GM23248 (cell line): Measurements from ENCODE around the gene ANKH. TPM values are rescaled to one million over a fixed set of nuclear protein-coding genes. Genes with fewer than 3 reads are reported as not detected.

ENCODE experiments used
- DNase-seq: peaks from one replicate; pipeline ENCODE4 v3.0.0-alpha.2; 2015
- H2AFZ ChIP-seq: fragments of 200-600 bp; sonication (generic); 2 replicates; pipeline ENCODE4 v1.6.1; 2016; ENCODE audit warnings: antibody characterized with exemption
- H3F3A ChIP-seq: fragments of 200-600 bp; sonication (generic); 2 replicates; pipeline ENCODE4 v1.6.1; 2016; ENCODE audit warnings: mild to moderate bottlenecking, antibody characterized with exemption, mixed run types; ENCODE audit not compliant: insufficient read depth
- H3K27ac ChIP-seq: fragments of 200-600 bp; sonication (generic); 2 replicates; pipeline ENCODE4 v1.5.1; 2016; ENCODE audit warnings: mild to moderate bottlenecking
- H3K27me3 ChIP-seq: fragments of 200-600 bp; sonication (generic); replicated peaks from 2 replicates; pipeline ENCODE4 v1.6.1; 2016; ENCODE audit warnings: mild to moderate bottlenecking; ENCODE audit not compliant: insufficient read depth
- H3K36me3 ChIP-seq: fragments of 200-600 bp; sonication (generic); 2 replicates; pipeline ENCODE4 v1.6.1; 2016; ENCODE audit warnings: low read depth, mild to moderate bottlenecking
- H3K4me1 ChIP-seq: fragments of 200-600 bp; sonication (generic); 2 replicates; pipeline ENCODE4 v1.6.1; 2016; ENCODE audit warnings: mild to moderate bottlenecking; ENCODE audit not compliant: insufficient read depth
- H3K4me2 ChIP-seq: fragments of 200-600 bp; sonication (generic); one replicate; pipeline ENCODE4 v1.6.1; 2016; ENCODE audit warnings: mild to moderate bottlenecking; ENCODE audit not compliant: unreplicated experiment
- H3K4me3 ChIP-seq: fragments of 200-600 bp; sonication (generic); 2 replicates; pipeline ENCODE4 v1.5.1; 2016; ENCODE audit warnings: mild to moderate bottlenecking
- H3K79me2 ChIP-seq: fragments of 200-600 bp; sonication (generic); 2 replicates; pipeline ENCODE4 v1.6.1; 2016; ENCODE audit warnings: mild to moderate bottlenecking; ENCODE audit not compliant: insufficient read depth
- H3K9ac ChIP-seq: fragments of 200-600 bp; sonication (generic); 2 replicates; pipeline ENCODE4 v1.6.1; 2016; ENCODE audit warnings: mild to moderate bottlenecking
- H3K9me2 ChIP-seq: fragments of 200-600 bp; sonication (generic); 2 replicates; pipeline ENCODE4 v1.6.1; 2016; ENCODE audit warnings: mixed run types, mild to moderate bottlenecking, moderate library complexity; ENCODE audit not compliant: insufficient read depth
- H3K9me3 ChIP-seq: fragments of 200-600 bp; sonication (generic); one replicate; pipeline ENCODE4 v1.6.1; 2017; ENCODE audit warnings: low read depth
- H4K20me1 ChIP-seq: fragments of 200-600 bp; sonication (generic); 2 replicates; pipeline ENCODE4 v1.6.0; 2016; ENCODE audit not compliant: insufficient read depth
- EZH2 ChIP-seq: fragments of 200-600 bp; sonication (generic); IDR thresholded peaks from 2 replicates; pipeline ENCODE4 v1.6.1; 2018; ENCODE audit warnings: antibody characterized with exemption, mild to moderate bottlenecking; ENCODE audit not compliant: insufficient read depth, poor library complexity, severe bottlenecking
- EZH2phosphoT487 ChIP-seq: fragments of 200-600 bp; sonication (generic); IDR thresholded peaks from 2 replicates; pipeline ENCODE4 v1.6.1; 2018; ENCODE audit warnings: antibody characterized with exemption, moderate library complexity, mild to moderate bottlenecking, low read depth; ENCODE audit not compliant: insufficient read depth
- WGBS, 2 experiments: methylation state at CpG; one replicate each; pipeline ENCODE4 v1.1.6; 2015 to 2017; ENCODE audit warnings: low lambda C conversion rate in 2 of 2, low coverage in 1 of 2; ENCODE audit errors: missing lambda C conversion rate in 2 of 2; 5-methylcytosine and 5-hydroxymethylcytosine counted together
- in situ Hi-C: fragments of 300-500 bp; cut with MboI; formaldehyde crosslinking; loops from 2 replicates; pipeline ENCODE4 v1.15.0; 2020
- polyA plus RNA-seq: library from polyadenylated mRNA; unstranded; fragments of >200 nt; fragmentation: Nextera tagmentation; extraction: Ambion mirVana; gene quantifications from 2 replicates; pipeline ENCODE4 v1.2.1, GENCODE V29; 2016
- total RNA-seq: library from RNA; depleted of rRNA; stranded (reverse); fragments of >200 nt; shearing (Covaris generic); gene quantifications from 2 replicates; pipeline ENCODE4 v1.2.3, GENCODE V29; 2014

The ANKH gene
- total and polyA plus RNA-seq, 2 experiments from 2014 or later = 45.9 to 47.6 TPM

GRCh38 chr5:14739981-14740380, 131.6 kb downstream of the ANKH start:
- in situ Hi-C loops = no loop called here

GRCh38 chr5:14739538-14739937, 132.0 kb downstream of the ANKH start:
- peak; percentile 84 for DNase-seq

More at GRCh38 chr5:14739981-14740380, 131.6 kb downstream of the ANKH start:
- H3K27ac ChIP-seq = peak overlapping the region; percentile 50
- no peak overlapping the region for H2AFZ ChIP-seq
- H3K27me3 ChIP-seq = no peaks in the 10 kb centered on the region
- TF ChIP-seq EZH2phosphoT487 = no peak
- no peak overlapping the region for H3K4me3 ChIP-seq
- H3K9me3 ChIP-seq = no peaks in the 10 kb centered on the region
- no peak for DNase-seq
- H3F3A ChIP-seq = peaks cover 35% of the 10 kb centered on the region
- peaks cover 14% of the 10 kb centered on the region; the same call in 1 of the 2 replicates for H3K36me3 ChIP-seq
- H3K4me2 ChIP-seq = peak overlapping the region; percentile 32
- no peaks in the 10 kb centered on the region for H4K20me1 ChIP-seq
- WGBS, 2 experiments = 98 to 99% methylated on average over 5 of the region's 5 CpGs
- peaks cover 21% of the 10 kb centered on the region for H3K4me1 ChIP-seq
- no peak overlapping the region for H3K9ac ChIP-seq
- H3K9me2 ChIP-seq = no peaks in the 10 kb centered on the region
- no peaks in the 10 kb centered on the region for H3K79me2 ChIP-seq

GRCh38 chr5:14738050-14738449, 133.5 kb downstream of the ANKH start:
- WGBS, 2 experiments = 97 to 99% methylated on average over 5 of the region's 5 CpGs
- Histone ChIP-seq H3K4me2 (no peak overlapping the region), H3K27ac (no peak overlapping the region), H3K9ac (no peak overlapping the region), H3F3A (peaks cover 21% of the 10 kb centered on the region), H4K20me1 (no peaks in the 10 kb centered on the region), H3K27me3 (no peaks in the 10 kb centered on the region), H3K9me3 (no peaks in the 10 kb centered on the region), H3K79me2 (no peaks in the 10 kb centered on the region), H3K9me2 (no peaks in the 10 kb centered on the region), H3K36me3 (peaks cover 14% of the 10 kb centered on the region; the same call in 1 of the 2 replicates), H3K4me3 (no peak overlapping the region), H3K4me1 (peaks cover 17% of the 10 kb centered on the region), H2AFZ (no peak overlapping the region)
- in situ Hi-C loops = no loop called here
- TF ChIP-seq EZH2 (no peak), EZH2phosphoT487 (no peak)
- no peak for DNase-seq

More at GRCh38 chr5:14739538-14739937, 132.0 kb downstream of the ANKH start:
- peak overlapping the region; percentile 32 for H3K4me2 ChIP-seq
- in situ Hi-C loops = no loop called here
- H3K79me2 ChIP-seq = no peaks in the 10 kb centered on the region
- H3K9me3 ChIP-seq = no peaks in the 10 kb centered on the region
- no peak overlapping the region for H3K9ac ChIP-seq
- no peaks in the 10 kb centered on the region for H3K9me2 ChIP-seq
- peak overlapping the region; percentile 50 for H3K27ac ChIP-seq
- H3K4me3 ChIP-seq = no peak overlapping the region
- no peak overlapping the region for H2AFZ ChIP-seq
- 32% methylated on average over 3 of the region's 3 CpGs for WGBS, 2 experiments
- peaks cover 14% of the 10 kb centered on the region; the same call in 1 of the 2 replicates for H3K36me3 ChIP-seq
- no peaks in the 10 kb centered on the region for H3K27me3 ChIP-seq
- peaks cover 21% of the 10 kb centered on the region for H3K4me1 ChIP-seq
- H4K20me1 ChIP-seq = no peaks in the 10 kb centered on the region
- H3F3A ChIP-seq = peaks cover 34% of the 10 kb centered on the region
- TF ChIP-seq EZH2 (no peak), EZH2phosphoT487 (no peak)

- no peak for TF ChIP-seq EZH2
- TF ChIP-seq EZH2phosphoT487 = no peak
- Histone ChIP-seq H3F3A (peaks cover 21% of the 10 kb centered on the region), H3K4me2 (no peak overlapping the region), H3K9me3 (no peaks in the 10 kb centered on the region), H3K27me3 (no peaks in the 10 kb centered on the region), H3K4me1 (peaks cover 17% of the 10 kb centered on the region), H3K4me3 (no peak overlapping the region), H3K27ac (no peak overlapping the region), H3K79me2 (no peaks in the 10 kb centered on the region), H3K9me2 (no peaks in the 10 kb centered on the region), H4K20me1 (no peaks in the 10 kb centered on the region), H3K9ac (no peak overlapping the region), H3K36me3 (peaks cover 14% of the 10 kb centered on the region; the same call in 1 of the 2 replicates), H2AFZ (no peak overlapping the region)
- in situ Hi-C loops = no loop called here
- 99 to 100% methylated on average over 9 to 10 of the region's 10 CpGs for WGBS, 2 experiments
- no peak for DNase-seq
These were observed 134.3 kb downstream of the ANKH start for GRCh38 chr5:14737291-14737690.

GRCh38 chr5:14735944-14736343, 135.6 kb downstream of the ANKH start:
- 59 to 61% methylated on average over 3 to 4 of the region's 4 CpGs for WGBS, 2 experiments
- no peaks in the 10 kb centered on the region for H4K20me1 ChIP-seq

More at GRCh38 chr5:14735944-14736343, 135.6 kb downstream of the ANKH start:
- Histone ChIP-seq H3K4me2 (no peak overlapping the region), H3K9ac (no peak overlapping the region), H3K9me3 (no peaks in the 10 kb centered on the region), H2AFZ (no peak overlapping the region), H3K9me2 (no peaks in the 10 kb centered on the region), H3K4me1 (peaks cover 17% of the 10 kb centered on the region), H3K79me2 (no peaks in the 10 kb centered on the region), H3K4me3 (no peak overlapping the region), H3K27ac (no peak overlapping the region), H3K27me3 (no peaks in the 10 kb centered on the region), H3K36me3 (peaks cover 5% of the 10 kb centered on the region; the same call in 1 of the 2 replicates), H3F3A (peaks cover 20% of the 10 kb centered on the region)
- no peak for DNase-seq
- in situ Hi-C loops = no loop called here
- TF ChIP-seq EZH2phosphoT487 (no peak), EZH2 (no peak)
